B cell (primary cell): ENCODE measurements around the gene TSEN2. TPM values are rescaled to one million over a fixed set of nuclear protein-coding genes. Genes with fewer than 3 reads are reported as not detected.

Experiments
- ATAC-seq: fragments of 200-7000 bp; cut with Tn5 transposase; one replicate; pipeline ENCODE4 v1.10.0; 2021; ENCODE audit warnings: low read depth, mild to moderate bottlenecking, moderate number of reproducible peaks, moderate library complexity
- CTCF ChIA-PET: fragments of 350-600 bp; sonication (Branson Sonifier 250); formaldehyde crosslinking; loops from one replicate; lab custom pipeline; 2021; ENCODE audit warnings: antibody characterized with exemption, inconsistent platforms; lab: Charles Lee
- POLR2A ChIA-PET: fragments of 350-600 bp; sonication (Branson Sonifier 250); formaldehyde crosslinking; loops from one replicate; lab custom pipeline; 2021; ENCODE audit warnings: antibody characterized with exemption; lab: Charles Lee
- DNase-seq: peaks from one replicate; pipeline ENCODE4 v3.0.0; 2013
- H2AFZ ChIP-seq: 2 replicates; pipeline ENCODE4 v1.6.1; 2012; ENCODE audit warnings: mild to moderate bottlenecking, low read depth, low read length; ENCODE audit not compliant: insufficient read depth, poor library complexity, severe bottlenecking
- H3K27ac ChIP-seq, 2 donors: 1 replicate in 1 of 2; 2 replicates in 1 of 2; pipeline ENCODE4 v1.5.1; 2012 to 2013; ENCODE audit warnings: low read length in 2 of 2, mild to moderate bottlenecking in 2 of 2, moderate library complexity in 1 of 2
- H3K27me3 ChIP-seq, 4 experiments: fragments of 200-600 bp in 1 of 4; sonication (generic) in 1 of 4; replicated peaks in 1 of 4; 1 replicate in 2 of 4; 2 replicates in 2 of 4; pipeline versions ENCODE4 v1.6.1 to v1.7.0; 2013 to 2016; ENCODE audit warnings: low read length in 3 of 4, mild to moderate bottlenecking in 2 of 4, mixed read lengths in 1 of 4, moderate library complexity in 1 of 4; ENCODE audit not compliant: insufficient read depth in 4 of 4, control insufficient read depth in 3 of 4; ENCODE audit errors: control extremely low read depth in 1 of 4
- H3K36me3 ChIP-seq, 2 experiments: replicated peaks in 1 of 2; 1 replicate in 1 of 2; 2 replicates in 1 of 2; pipeline versions ENCODE4 v1.6.1 to v1.7.1; 2013; ENCODE audit warnings: low read length in 1 of 2; ENCODE audit not compliant: insufficient read depth in 2 of 2, control insufficient read depth in 1 of 2; ENCODE audit errors: control extremely low read depth in 1 of 2, extremely low read depth in 1 of 2
- H3K4me1 ChIP-seq, 2 donors: fragments of 200-600 bp in 1 of 2; sonication (generic) in 1 of 2; 1 replicate in 1 of 2; 2 replicates in 1 of 2; pipeline versions ENCODE4 v1.5.1 to v1.6.1; 2013 to 2017; ENCODE audit warnings: low read length in 2 of 2; ENCODE audit not compliant: control insufficient read depth in 2 of 2, insufficient read depth in 2 of 2
- H3K4me2 ChIP-seq: replicated peaks from 2 replicates; pipeline ENCODE3; 2012; ENCODE audit warnings: mild to moderate bottlenecking, low read depth, low read length; ENCODE audit not compliant: poor library complexity, severe bottlenecking
- H3K4me3 ChIP-seq, 5 experiments: fragments of 200-600 bp in 1 of 5; sonication (generic) in 1 of 5; 1 replicate in 3 of 5; 2 replicates in 2 of 5; pipeline versions ENCODE4 v1.5.1 to v1.7.0; 2011 to 2016; ENCODE audit warnings: low read length in 4 of 5, mild to moderate bottlenecking in 4 of 5, low read depth in 2 of 5, control low read depth in 1 of 5, moderate library complexity in 1 of 5; ENCODE audit not compliant: insufficient read depth in 1 of 5; ENCODE audit errors: control extremely low read depth in 1 of 5, extremely low read depth in 1 of 5
- H3K79me2 ChIP-seq: fragments of 200-600 bp; sonication (generic); one replicate; pipeline ENCODE4 v1.6.0; 2016; ENCODE audit warnings: low read length; ENCODE audit not compliant: control insufficient read depth, insufficient read depth
- H3K9ac ChIP-seq: fragments of 200-600 bp; sonication (generic); 2 replicates; pipeline ENCODE4 v1.6.1; 2017; ENCODE audit warnings: mild to moderate bottlenecking, low read length, moderate library complexity
- H3K9me3 ChIP-seq, 3 donors: one replicate each; pipeline versions ENCODE4 v1.6.1 to v1.7.1; 2013; ENCODE audit warnings: low read length in 2 of 3; ENCODE audit not compliant: control insufficient read depth in 2 of 3, insufficient read depth in 1 of 3; ENCODE audit errors: control extremely low read depth in 1 of 3
- H4K20me1 ChIP-seq: 2 replicates; pipeline ENCODE4 v1.6.0; 2012; ENCODE audit warnings: mild to moderate bottlenecking, low read length; ENCODE audit not compliant: insufficient read depth, control insufficient read depth, poor library complexity, severe bottlenecking
- H3K27ac Mint-ChIP-seq: one replicate; pipeline ENCODE4 v1.8.0; 2021; ENCODE audit warnings: mixed read lengths
- H3K27me3 Mint-ChIP-seq: one replicate; pipeline ENCODE4 v1.8.0; 2021; ENCODE audit warnings: mixed read lengths
- H3K4me1 Mint-ChIP-seq: one replicate; pipeline ENCODE4 v1.8.0; 2021; ENCODE audit warnings: mixed read lengths
- H3K4me3 Mint-ChIP-seq: one replicate; pipeline ENCODE4 v1.8.0; 2021; ENCODE audit warnings: mixed read lengths
- H3K9me3 Mint-ChIP-seq: one replicate; pipeline ENCODE4 v1.8.0; 2022; ENCODE audit warnings: mixed read lengths; ENCODE audit not compliant: insufficient read depth
- EZH2 ChIP-seq: IDR thresholded peaks from 2 replicates; pipeline ENCODE4 v1.6.1; 2012; ENCODE audit warnings: borderline replicate concordance, low read depth, mild to moderate bottlenecking, moderate library complexity, low read length; ENCODE audit not compliant: insufficient read depth, poor library complexity, severe bottlenecking
- WGBS: methylation state at CpG from one replicate; pipeline ENCODE4 v1.1.5; 2013; ENCODE audit warnings: missing lambda C conversion rate; ENCODE audit not compliant: insufficient coverage; 5-methylcytosine and 5-hydroxymethylcytosine counted together
- intact Hi-C: fragments of 100-400 bp; cut with micrococcal nuclease; formaldehyde crosslinking; loops from one replicate; pipeline ENCODE4 v1.10.0; 2022
- polyA plus RNA-seq: library from polyadenylated mRNA; depleted of rRNA; stranded (reverse); fragments of >200 nt; gene quantifications from 2 replicates; pipeline ENCODE4 v1.2.3, GENCODE V29; 2012
- total RNA-seq, 2 donors: library from RNA; stranded (reverse); fragments of 120-200 nt in 1 of 2; gene quantifications; 1 replicate in 1 of 2; 2 replicates in 1 of 2; pipeline versions ENCODE4 v1.2.3 to v1.2.4, GENCODE V29; 2013 to 2022
- TF ChIP-seq, protein P1 (sequence below): fragments of 200-600 bp; IDR thresholded peaks from one replicate; pipeline ENCODE4 v1.8.0; 2022; ENCODE audit warnings: antibody characterized with exemption, mild to moderate bottlenecking

The TSEN2 gene
- total and polyA plus RNA-seq, 2 donors (not counting 1 experiment from before 2014, with no cell fraction given), result 13.4 to 17.6 TPM

DNA sequence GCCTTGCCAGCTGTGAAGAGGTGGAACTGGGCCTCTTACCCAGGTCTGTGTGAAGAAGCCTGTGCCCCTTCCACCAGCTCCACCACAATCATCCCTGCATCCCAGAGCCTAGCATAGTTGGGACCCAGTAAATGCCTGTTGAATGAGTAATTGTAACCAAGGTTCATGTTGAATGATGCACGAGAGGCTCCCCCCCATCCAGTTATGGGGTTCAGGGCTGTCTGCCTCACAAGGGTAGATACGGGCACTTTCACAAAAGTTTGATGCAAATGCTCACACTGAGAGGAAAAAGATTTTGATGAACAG is 29.5 kb upstream of the TSEN2 start:
- no peaks in the 10 kb centered on the region for H3K9me3 ChIP-seq
- Mint-ChIP-seq H3K9me3 (peaks cover 1% of the 10 kb centered on the region), H3K27me3 (no peaks in the 10 kb centered on the region), H3K4me1 (no peaks in the 10 kb centered on the region), H3K27ac (no peak overlapping the region), H3K4me3 (no peak overlapping the region)
- H3K9ac ChIP-seq, result no peak overlapping the region
- H3K27me3 ChIP-seq, result no peaks in the 10 kb centered on the region
- H3K36me3 ChIP-seq, result no peaks in the 10 kb centered on the region
- ChIA-PET CTCF (no interaction called here), POLR2A (no interaction called here)
- ATAC-seq (no peak), DNase-seq (no peak)
- no peaks in the 10 kb centered on the region for H4K20me1 ChIP-seq
- intact Hi-C loops, result no loop called here
- H3K79me2 ChIP-seq, result no peaks in the 10 kb centered on the region
- H3K4me2 ChIP-seq, result no peak overlapping the region
- H3K4me1 ChIP-seq, result no peaks in the 10 kb centered on the region
- H3K4me3 ChIP-seq, result no peak overlapping the region
- WGBS, result no CpG with 5 or more reads among the region's 2 CpGs
- no peak overlapping the region for H2AFZ ChIP-seq
- H3K27ac ChIP-seq, result no peak overlapping the region
- TF ChIP-seq, protein P1, sequence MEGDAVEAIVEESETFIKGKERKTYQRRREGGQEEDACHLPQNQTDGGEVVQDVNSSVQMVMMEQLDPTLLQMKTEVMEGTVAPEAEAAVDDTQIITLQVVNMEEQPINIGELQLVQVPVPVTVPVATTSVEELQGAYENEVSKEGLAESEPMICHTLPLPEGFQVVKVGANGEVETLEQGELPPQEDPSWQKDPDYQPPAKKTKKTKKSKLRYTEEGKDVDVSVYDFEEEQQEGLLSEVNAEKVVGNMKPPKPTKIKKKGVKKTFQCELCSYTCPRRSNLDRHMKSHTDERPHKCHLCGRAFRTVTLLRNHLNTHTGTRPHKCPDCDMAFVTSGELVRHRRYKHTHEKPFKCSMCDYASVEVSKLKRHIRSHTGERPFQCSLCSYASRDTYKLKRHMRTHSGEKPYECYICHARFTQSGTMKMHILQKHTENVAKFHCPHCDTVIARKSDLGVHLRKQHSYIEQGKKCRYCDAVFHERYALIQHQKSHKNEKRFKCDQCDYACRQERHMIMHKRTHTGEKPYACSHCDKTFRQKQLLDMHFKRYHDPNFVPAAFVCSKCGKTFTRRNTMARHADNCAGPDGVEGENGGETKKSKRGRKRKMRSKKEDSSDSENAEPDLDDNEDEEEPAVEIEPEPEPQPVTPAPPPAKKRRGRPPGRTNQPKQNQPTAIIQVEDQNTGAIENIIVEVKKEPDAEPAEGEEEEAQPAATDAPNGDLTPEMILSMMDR, result no peak
- TF ChIP-seq EZH2, result no peak

- Histone ChIP-seq H3K4me3 (no peak overlapping the region), H3K9me3 (no peaks in the 10 kb centered on the region), H3K79me2 (no peaks in the 10 kb centered on the region), H3K9ac (no peak overlapping the region), H3K36me3 (no peaks in the 10 kb centered on the region), H3K27ac (no peak overlapping the region), H2AFZ (no peak overlapping the region), H4K20me1 (no peaks in the 10 kb centered on the region), H3K4me1 (no peaks in the 10 kb centered on the region), H3K27me3 (no peaks in the 10 kb centered on the region), H3K4me2 (no peak overlapping the region)
- TF ChIP-seq EZH2, result no peak
- TF ChIP-seq, protein P1, result no peak
- 87% methylated on average over 7 of the region's 7 CpGs for WGBS
- POLR2A ChIA-PET, result no interaction called here
- peaks cover 1% of the 10 kb centered on the region for H3K9me3 Mint-ChIP-seq
- H3K4me1 Mint-ChIP-seq, result no peaks in the 10 kb centered on the region
- no peak for DNase-seq
- no peaks in the 10 kb centered on the region for H3K27me3 Mint-ChIP-seq
- no peak for ATAC-seq
- H3K27ac Mint-ChIP-seq, result no peak overlapping the region
- no peak overlapping the region for H3K4me3 Mint-ChIP-seq
- CTCF ChIA-PET, result no interaction called here
- intact Hi-C loops, result no loop called here
These were observed 28.5 kb upstream of the TSEN2 start for GRCh38 chr3:12455740-12456139.
